Endothelial cell of umbilical vein (primary cell): ENCODE measurements around the gene APPL2.

Experiments
- CTCF ChIP-seq, 2 donors: IDR thresholded peaks; 1 replicate in 1 of 2; 2 replicates in 1 of 2; pipeline ENCODE4 v1.5.1; 2011; ENCODE audit warnings: low read length in 2 of 2, mild to moderate bottlenecking in 2 of 2, moderate library complexity in 2 of 2, control low read depth in 1 of 2, inconsistent platforms in 1 of 2, low read depth in 1 of 2; ENCODE audit not compliant: insufficient read depth in 1 of 2; ENCODE audit errors: extremely low read depth in 1 of 2
- GATA2 ChIP-seq: IDR thresholded peaks from 2 replicates; pipeline ENCODE4 v1.7.0; 2011; ENCODE audit warnings: low read depth, mild to moderate bottlenecking, moderate library complexity, mixed read lengths, low read length; ENCODE audit not compliant: insufficient read length, insufficient read depth

GRCh38 chr12:105170139-105170538 is 65.8 kb downstream of the APPL2 start:
- TF ChIP-seq GATA2 (no peak), CTCF (IDR thresholded peaks at IDR 0.05; ENCODE audit: extremely low read depth in 1 of 2, insufficient read depth in 1 of 2, low read depth in 1 of 2, low read length in 2 of 2) (no peak)
